ENCODE data around the gene PRF1.

- TF ChIP-seq ZBTB33 (IDR thresholded peaks at IDR 0.05; ENCODE audit: extremely low read depth, insufficient replicate concordance, low read length) (no peak), POLR2A (IDR thresholded peaks at IDR 0.05; ENCODE audit: borderline replicate concordance, extremely low read depth, insufficient read depth, insufficient read length) (no peak)
These were observed 8.4 kb downstream of the PRF1 start for GRCh38 chr10:70594161-70594560.
